Hematopoietic multipotent progenitor cell treated with erythropoietin and hydrocortisone succinate and interleukin-3 and kit ligand, for 15 days (in vitro differentiated cells): Measurements from ENCODE around the gene STAT3.
"Not testable (repeated sequence)": the region's sequence is repeated elsewhere in the genome, so short reads cannot be mapped to it uniquely, and the experiment has no call there.

Source experiments
- DNase-seq: peaks from one replicate; pipeline ENCODE4 v3.0.0-alpha.2; 2015; ENCODE audit warnings: low spot score

Gene STAT3

DNA sequence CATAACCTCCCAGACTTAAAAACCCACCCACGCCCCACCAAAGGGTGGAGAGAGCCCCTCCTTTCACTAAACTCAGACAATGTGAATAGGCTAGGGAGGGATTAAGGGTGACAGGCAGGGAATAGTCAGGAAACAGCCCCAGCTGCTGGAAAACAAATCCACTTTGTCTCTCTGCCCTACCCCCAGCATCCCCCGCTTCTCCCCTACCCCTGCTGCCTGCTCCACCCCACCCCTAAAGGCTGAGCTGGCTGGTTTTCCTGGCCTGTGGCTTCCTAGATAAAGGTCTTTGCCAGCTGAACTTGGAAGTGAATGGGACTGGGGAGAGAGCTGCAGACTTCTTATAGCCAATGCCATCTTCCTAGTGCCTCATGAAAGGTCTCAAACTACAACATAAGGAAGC lies 19.8 kb upstream of the STAT3 start:
- no peak for DNase-seq

DNA sequence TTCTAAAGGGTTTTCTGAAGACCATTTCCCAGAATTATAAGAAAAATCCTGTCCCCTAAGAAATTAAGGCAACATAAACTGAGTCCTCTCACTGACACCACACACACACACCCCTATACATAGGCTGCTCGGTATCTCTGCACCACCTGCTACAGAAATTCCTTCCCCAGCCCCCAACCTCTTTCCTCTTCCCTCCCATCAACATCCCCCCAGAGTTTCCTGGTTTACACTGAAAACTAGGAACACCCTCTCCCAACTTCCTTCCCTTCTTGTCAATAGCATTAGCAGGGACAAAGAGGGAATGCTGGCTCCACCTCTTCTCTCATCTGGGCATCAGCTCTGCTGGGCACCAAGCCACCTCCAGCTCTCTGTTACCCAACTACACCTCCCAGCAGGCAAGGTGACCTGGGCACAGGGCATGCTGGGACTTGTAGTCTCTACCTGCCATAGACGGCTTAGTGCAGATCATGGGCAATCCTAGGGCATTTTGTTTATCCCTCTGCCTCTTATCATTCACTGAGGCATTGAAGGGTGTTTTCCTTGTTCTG lies 19.1 kb upstream of the STAT3 start:
- DNase-seq, result peak; percentile 81

DNA sequence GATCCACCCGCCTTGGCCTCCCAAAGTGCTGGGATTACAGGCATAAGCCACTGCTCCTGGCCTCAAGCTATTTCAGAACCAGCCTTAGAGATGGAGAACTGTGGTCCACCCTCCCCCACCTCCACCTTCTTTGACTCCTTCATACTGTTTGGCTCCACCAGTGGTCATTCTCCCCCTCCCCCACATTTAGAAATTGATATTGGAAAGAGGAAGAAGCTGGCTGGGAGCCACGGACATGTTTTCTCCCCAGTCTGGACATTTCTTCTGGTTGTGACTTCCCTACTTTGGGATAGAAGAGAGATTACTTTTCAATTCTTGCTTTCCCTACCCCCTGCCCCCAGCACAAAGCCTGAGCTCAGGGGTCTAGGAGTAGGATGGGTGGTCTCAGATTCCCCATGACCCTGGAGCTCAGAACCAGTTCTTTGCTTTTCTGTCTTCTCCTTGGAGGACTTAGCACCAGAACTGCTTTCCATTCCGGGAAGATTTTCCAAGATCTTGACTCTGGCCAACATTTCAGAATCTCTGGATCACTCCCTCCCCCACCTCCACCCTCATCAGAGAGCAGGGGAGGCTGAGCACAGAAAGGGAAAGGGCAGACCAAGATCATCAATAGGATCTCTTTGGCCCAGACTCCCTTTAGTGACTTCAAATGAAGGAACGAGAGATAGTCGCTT lies 18.5 kb upstream of the STAT3 start:
- DNase-seq, result no peak

DNA sequence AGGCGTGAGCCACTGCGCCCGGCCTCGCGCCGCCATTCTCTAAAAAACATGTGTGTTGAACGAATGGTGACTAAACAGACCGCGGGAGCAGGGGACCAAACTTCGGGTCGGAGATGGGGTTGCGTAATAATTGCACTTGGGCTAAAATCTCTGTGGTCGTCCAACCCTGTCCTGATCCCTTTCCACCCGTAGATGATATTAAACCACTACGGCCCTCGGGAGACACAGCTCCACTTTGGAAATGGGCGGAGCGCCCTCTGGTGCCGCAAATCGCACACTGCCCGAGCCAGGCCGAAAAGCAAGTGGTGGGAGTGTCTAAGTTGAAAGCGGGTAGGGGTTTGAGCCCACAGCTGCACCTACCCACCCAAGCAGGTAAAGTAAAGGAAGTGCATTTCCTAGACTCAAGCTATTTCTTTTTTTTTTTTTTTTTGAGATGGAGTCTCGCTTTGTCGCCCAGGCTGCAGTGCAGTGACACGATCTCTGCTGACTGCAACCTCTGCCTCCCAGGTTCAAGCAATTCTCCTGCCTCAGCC lies 17.8 kb upstream of the STAT3 start:
- DNase-seq, result peak; percentile 81

DNA sequence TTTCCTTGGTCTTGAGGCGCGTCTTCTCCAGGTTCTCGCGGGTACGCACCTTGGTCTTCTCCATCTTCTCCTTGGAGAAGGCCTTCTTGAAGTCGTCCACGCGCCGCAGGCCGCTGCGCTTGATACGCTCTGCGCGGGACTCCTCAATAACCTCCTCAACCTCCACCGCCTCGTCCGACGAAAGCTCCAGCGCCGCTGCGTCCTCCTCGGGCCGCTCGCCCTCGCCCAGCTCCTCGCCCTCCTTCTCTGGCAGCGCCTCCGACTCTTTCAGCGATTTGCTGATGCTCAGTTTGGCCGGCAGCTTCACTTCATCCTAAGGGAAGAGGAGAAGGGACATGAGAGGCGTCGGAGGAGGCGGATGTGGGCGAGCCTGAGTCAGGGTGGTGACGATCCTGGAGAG lies 16.8 kb upstream of the STAT3 start:
- no peak for DNase-seq

DNA sequence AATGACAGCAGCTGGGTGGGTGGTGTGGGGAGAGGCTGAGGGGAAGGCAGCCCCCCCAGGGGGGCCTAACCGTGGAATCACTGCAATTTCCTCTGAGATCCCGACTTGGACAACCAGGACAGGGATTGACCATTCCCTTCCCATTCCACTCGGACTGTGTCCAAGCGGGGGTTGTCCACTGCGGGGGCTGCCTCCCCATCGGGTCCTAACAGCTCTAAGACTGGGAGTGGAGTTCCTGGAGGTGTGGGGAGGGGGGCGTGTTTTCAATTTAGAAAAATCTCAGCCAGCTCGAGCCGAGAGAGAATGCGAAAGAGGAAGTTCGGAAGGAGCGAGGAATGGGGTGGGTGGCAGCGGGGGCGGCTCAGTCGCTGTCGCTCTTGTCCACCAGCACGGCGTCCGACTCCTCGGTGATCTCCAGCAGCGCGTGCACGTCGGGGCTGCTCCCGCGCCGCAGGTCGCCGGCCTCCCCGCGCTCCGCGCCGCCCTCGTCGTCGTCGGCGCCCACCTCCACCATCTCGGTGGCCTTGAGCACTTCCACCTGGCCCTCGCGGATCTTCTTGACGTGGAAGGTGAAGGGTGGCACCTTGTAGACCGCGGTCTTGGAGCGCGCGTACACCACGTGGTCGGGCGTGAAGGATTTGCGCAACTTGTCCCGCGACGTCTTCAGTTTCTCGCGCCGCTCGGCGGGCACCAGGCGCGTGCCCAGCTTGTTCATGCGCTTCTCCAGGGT lies 16.2 kb upstream of the STAT3 start:
- DNase-seq, result no peak

DNA sequence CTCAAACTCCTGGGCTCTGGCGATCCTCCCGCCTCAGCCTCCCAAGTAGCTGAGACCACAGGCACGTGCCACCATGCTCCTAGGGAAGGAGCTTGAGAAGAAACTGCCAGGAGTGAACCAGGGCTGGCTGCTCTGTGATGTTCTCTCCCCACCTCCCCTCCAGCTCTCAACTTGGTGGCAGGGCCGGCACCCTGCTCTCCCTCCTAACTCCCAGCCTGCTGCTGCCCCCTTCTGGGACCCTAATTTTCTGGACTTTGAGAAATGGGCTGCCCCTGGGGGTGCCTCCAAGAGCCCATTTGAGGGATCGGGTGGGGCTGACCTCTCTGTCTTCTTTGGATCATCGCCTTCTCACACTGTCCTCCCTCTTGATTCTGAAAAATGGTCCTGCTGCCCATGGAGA lies 14.9 kb upstream of the STAT3 start:
- no peak for DNase-seq

DNA sequence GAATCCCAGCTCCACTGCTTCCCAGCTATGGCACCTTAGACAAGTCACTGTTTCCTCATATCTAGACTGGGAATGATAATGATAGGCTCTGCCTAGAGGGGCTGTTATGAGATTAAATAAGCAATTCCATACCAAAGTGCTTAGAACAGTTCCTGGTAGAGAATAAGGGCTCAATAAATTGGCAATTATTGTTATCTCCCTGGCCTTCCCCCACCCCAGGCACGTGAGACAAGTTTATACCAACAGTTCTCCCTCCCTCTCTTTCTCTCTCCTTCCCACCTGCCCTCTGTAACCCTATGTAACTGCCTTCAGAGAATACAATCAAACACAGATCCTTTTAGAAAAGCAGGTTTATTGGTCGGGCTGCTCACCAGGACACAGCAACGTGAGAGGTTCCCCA lies 13.9 kb upstream of the STAT3 start:
- no peak for DNase-seq

DNA sequence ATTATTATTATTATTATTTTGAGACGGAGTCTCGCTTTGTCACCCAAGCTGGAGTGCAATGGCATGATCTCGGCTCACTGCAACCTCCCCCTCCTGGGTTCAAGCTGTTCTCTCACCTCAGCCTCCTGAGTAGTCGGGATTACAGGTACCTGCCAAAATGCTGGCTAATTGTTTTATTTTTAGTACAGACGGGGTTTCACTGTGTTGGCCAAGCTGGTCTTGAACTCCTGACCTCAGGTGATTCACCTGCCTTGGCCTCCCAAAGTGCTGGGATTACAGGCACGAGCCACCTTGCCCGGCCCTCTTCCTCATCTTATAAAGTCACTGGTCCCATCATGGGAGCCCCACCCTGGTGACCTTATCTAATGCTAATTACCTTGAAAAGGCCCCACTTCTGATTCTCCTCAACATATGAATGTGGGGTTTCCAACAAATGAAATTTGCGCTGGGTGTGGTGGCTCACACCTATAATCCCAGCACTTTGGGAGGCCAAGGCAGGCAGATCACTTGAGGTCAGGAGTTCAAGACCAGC lies 12.7 kb upstream of the STAT3 start:
- DNase-seq, result not testable (repeated sequence)

DNA sequence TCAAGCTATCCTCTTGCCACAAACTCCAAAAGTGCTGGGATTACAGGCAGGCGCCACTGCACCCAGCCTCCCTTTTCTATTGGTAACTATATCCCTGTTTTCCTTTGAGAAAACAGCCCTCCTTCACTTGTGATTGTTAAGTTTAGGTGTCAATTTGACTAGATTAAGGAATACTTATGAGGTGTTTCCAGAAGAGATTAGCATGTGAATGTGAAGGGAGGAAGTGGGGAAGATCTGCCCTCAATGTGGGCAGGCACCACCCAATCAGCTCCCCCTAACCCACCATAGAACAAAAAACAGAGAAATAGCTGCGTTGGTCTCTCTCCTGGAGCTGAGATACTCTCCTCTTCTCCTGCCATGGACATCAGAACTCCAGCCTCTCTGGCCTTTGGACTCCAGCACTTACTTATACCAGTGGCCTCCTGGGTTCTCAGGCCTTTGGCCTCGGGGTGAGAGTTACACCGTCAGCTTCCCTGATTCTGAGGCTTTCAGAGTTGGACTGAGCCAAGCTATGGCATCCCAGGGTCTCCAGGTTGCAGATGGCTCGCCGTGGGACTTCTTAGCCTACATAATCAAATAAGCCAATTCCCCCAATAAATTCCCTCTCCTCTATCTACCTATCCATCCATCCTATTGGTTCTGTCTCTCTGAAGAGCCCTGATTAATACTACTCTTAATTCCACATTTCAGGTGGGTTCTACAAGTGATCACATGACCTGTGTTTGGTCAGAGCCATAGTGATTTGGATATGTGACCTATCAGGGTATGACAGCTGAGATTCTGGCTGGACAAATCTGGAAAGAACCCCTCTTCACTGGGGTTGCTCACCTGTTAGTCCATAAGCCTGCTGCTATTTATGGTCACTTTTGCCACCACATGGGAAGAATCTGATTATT lies 12.0 kb upstream of the STAT3 start:
- DNase-seq, result no peak

DNA sequence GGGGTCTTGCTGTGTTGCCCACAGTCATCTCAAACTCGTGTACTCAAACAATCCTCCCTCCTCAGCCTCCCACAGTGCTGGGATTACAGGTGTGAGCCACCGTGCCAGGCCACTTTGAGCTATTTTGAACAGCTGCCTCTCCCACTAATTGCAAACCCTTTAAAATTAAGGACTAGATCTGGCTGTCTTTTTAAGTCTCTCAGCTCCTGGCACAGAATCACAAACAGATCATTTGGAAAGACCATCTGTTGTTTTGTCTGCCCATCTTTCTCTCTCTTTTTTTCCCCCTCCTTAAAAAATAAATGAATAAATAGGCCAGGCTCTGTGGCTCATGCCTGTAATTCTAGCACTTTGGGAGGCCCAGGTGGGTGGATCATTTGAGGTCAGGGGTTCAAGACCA lies 10.9 kb upstream of the STAT3 start:
- no peak for DNase-seq

DNA sequence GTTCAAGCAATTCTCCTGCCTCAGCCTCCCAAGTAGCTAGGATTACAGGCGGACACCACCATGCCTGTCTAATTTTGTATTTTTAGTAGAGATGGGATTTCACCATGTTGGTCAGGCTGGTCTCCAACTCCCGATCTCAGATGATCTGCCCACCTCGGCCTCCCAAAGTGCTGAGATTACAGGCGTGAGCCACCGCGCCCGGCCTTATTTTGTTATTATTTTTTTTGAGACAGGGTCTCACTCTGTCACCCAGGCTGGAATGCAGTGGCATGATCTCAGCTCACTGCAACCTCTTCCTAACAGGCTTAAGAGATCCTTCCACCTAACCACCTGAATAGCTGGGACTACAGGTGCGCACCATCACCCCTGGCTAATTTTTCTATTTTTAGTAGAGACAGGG lies 7.4 kb upstream of the STAT3 start:
- not testable (repeated sequence) for DNase-seq

DNA sequence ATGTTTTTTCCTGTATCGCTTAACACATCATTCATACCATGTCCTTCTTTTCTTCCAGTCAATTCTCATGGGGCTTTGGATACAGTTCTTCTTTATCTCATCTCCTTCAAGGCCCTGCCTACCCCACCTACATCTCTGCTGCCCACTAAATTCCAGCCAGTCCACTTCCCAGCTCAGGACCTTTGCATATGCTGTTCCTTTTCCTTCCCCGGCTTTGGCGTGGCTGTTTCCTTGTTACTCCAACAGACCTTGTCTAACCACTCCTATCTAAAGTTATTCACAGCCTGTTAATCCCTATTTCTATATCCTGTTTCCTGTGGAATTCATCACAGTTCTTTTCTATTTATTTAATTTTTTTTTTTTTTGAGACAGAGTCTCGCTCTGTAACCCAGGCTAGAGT lies 6.6 kb upstream of the STAT3 start:
- no peak for DNase-seq

DNA sequence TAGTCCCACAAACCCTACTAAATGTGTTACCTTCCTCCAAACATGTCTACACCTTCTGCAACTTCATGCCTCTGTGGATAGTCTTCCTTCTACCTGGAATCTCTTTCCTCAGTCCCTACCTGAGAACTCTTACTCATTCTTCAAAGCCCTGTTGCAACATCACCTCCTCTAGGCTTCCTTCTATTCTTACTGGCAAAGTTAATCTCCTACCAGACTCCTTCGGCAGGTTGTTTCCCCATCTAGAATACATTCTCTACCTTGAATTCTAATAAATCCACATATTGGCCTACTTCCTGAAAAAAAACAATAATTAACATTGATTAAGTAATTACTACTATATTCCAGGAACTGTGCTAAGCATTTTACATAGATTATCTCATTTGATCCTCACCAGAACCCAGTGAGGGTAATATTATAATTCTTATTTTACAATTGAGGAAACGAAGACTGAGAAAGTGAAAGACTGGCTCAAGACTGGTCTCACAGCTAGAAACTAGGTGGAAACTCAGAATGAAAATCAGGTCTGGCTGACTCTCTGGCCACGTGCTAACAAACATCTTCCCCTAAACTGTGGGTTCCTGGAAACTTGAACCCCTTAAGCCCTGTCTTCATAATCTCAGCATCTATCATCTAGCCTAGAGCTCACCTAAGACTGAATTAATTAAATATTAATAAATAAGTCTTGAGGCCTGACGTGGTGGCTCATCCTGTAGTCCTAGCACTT lies 4.6 kb upstream of the STAT3 start:
- no peak for DNase-seq

DNA sequence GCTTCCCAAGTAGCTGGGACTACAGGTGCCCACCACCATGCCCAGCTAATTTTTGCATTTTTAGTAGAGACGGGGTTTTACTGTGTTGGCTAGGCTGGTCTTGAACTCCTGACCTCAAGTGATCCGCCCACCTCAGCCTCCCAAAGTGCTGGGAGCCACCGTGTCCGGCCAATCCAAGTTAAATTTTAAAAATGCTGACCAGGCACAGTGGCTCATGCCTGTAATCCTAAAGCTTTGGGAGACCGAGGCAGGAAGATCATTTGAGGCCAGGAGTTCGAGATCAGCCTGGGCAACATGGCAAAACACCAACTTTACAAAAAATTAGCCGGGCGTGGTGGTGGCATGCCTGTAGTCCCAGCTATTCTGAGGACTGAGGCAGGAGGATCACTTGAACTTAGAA lies 3.2 kb upstream of the STAT3 start:
- not testable (repeated sequence) for DNase-seq

DNA sequence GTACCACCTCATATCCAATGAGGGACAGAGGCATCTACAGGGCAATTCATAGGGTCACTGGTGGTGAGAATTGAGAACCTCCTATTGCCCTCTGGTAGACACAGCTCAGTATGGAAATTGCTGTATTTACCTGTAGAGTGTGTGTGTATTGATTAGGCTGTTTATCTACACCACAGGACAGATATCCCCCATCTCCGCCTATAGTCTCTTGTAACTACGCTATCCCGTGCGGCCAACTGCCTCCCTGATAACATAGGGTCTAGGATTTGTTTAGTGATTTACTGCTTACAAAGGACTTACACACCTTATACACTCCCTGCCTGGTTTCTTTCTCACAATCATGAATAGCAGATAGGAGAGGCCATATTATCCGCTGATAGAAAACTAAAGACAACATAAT lies 1.7 kb upstream of the STAT3 start:
- no peak for DNase-seq

DNA sequence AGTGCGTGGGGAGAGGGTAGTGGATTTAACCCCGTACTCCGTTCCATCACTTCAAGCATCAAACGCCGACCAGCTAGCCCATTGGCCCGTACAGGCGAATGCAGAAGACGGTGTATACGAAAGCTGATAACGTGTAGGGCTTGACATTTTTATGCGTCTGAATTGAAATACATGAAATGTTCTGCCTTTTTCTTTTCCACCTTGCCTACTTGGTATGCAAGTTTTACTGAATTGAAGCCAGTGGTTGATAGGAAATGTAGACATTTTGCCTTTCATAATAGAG lies 834 bp upstream of the STAT3 start:
- DNase-seq, result no peak

DNA sequence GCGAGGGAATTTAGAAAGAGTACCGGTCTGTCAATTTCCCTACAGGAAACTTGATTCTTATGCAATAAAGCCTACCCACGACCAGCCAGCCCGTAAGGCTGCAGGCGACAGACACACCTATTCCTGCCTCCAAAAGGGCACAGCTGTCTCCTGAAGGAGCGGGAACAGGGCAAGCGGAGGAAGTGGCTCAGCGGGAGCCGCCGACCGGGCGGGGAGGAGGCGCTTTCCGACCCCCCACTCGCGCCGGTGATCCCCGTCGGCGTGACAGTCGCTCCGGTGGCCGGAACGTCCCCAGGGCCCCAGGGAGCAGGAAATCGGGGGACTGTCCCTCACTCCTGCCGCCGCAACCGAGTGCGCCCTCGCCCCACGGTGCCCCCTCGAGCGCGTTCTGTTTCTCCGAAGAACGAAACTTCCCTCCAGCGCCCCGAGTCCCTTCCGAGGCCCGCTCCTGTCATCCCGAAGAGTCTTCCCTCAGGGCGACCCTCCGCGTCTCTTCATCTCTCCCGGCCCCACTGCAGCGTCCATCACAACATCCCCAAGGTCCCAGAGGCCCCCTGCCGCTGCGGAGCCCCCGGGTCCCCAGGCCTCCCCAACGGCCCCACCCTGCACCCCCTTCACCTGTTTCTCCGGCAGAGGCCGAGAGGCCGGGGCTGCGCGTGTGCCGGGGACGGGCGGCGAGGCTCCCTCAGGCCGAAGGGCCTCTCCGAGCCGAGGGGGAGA lies 421 bp downstream of the STAT3 start:
- DNase-seq, result no peak

DNA sequence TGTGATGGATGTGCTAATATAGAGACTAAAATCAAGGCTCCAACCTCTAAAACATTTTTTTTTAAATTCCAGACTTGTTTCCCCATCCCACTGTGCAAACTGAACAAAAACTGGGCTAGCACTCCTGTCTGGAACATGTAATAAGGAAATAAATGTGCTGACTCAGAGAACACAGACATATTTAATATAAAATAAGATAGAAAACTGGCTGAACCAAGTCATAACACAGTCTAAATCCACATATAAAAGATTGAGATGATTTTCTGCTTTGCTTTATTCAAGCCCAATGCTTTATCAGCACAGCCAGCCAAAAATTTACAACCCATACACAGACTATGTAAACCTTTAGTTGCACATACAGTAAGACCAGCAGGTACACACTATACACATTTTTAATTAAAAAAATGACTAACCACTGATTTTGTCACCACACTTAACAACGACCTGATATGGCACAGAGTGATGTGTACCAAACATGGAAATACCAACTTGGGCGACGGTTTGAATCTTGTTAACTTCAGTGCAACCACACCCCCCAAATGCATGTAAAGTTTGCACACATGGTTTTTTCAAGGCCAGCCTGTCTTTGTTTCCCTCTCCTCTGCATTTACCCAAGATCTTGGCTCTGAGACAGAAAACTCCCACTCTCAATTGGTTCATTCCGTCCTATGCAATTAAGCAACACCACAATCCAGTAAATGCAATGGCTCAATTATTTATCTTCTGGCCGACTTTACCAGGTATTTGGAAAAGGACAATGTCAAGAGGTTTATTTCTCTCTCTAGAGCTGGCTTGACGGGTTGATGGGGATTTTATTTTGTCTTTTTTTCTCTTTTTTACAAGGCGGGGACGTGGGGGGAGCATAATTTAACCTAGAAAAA lies 1.2 kb downstream of the STAT3 start:
- DNase-seq, result no peak

DNA sequence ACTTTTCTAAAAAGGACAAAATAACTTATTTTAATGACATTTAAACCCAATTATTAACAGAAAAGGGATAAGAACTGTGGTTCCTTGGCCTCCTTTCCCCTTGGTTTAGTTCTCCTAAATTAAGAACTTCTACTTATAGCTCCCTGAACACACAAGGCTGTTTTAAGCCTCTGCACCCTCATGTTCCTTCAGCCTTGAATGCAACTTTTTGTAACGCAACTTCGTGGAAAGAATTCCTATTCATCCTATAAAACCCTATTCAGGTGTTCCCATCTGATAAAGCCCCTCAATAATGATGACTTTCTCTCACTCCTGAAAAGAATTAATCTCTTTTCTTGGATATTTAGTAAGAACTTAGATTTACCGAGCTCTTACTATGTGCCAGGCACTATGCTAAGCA lies 6.3 kb downstream of the STAT3 start:
- no peak for DNase-seq
